SK-N-SH (cell line): Measurements from ENCODE around the gene MPC1. TPM values are rescaled to one million over a fixed set of nuclear protein-coding genes. Genes with fewer than 3 reads are reported as not detected.

Source experiments
- CTCF ChIA-PET: fragments of 300-600, 350-600 bp; formaldehyde crosslinking; extraction: SDS; loops from one replicate; lab custom pipeline; 2021; lab: Yijun Ruan, JAX
- POLR2A ChIA-PET: fragments of 350-600 bp; sonication (Branson Sonifier 250); formaldehyde crosslinking; extraction: SDS; loops from one replicate; lab custom pipeline; 2020; ENCODE audit warnings: antibody characterized with exemption, inconsistent platforms; lab: Yijun Ruan, JAX
- DNase-seq: peaks from one replicate; pipeline ENCODE4 v3.0.0; 2012
- H2AFZ ChIP-seq: fragments of 200-600 bp; sonication (generic); 2 replicates; pipeline ENCODE4 v1.8.1; 2016; ENCODE audit warnings: antibody characterized with exemption, mild to moderate bottlenecking, low read depth
- H3F3A ChIP-seq: fragments of 200-600 bp; sonication (generic); replicated peaks from 2 replicates; pipeline ENCODE3; 2016; ENCODE audit warnings: antibody characterized with exemption, mild to moderate bottlenecking; ENCODE audit not compliant: insufficient read depth
- H3K27ac ChIP-seq, 2 experiments: fragments of 200-500 bp in 1 of 2; fragments of 200-600 bp in 1 of 2; sonication (Bioruptor generic) in 1 of 2; sonication (generic), shearing (Covaris generic) in 1 of 2; 2 replicates each; pipeline versions ENCODE4 v1.5.1 to v1.6.1; 2014 to 2016; ENCODE audit warnings: low read depth in 2 of 2, inconsistent platforms in 1 of 2, low read length in 1 of 2, mild to moderate bottlenecking in 1 of 2, mixed read lengths in 1 of 2
- H3K27me3 ChIP-seq: fragments of 200-600 bp; sonication (generic), shearing (Covaris generic); 2 replicates; pipeline ENCODE4 v1.6.1; 2016; ENCODE audit warnings: mixed run types; ENCODE audit not compliant: insufficient read depth
- H3K36me3 ChIP-seq, 2 experiments: fragments of 200-500 bp in 1 of 2; fragments of 200-600 bp in 1 of 2; sonication (Bioruptor generic) in 1 of 2; sonication (generic) in 1 of 2; replicated peaks in 1 of 2; 2 replicates each; pipeline versions ENCODE3 to v1.5.1; 2014 to 2016; ENCODE audit warnings: low read length in 1 of 2, mild to moderate bottlenecking in 1 of 2; ENCODE audit not compliant: insufficient read depth in 2 of 2, control insufficient read depth in 1 of 2
- H3K4me1 ChIP-seq, 2 experiments: fragments of 200-500 bp in 1 of 2; fragments of 200-600 bp in 1 of 2; sonication (Bioruptor generic) in 1 of 2; sonication (generic), shearing (Covaris generic) in 1 of 2; 2 replicates each; pipeline versions ENCODE4 v1.5.1 to v1.6.1; 2014 to 2016; ENCODE audit warnings: low read depth in 1 of 2, low read length in 1 of 2, mixed run types in 1 of 2; ENCODE audit not compliant: insufficient read depth in 2 of 2, control insufficient read depth in 1 of 2
- H3K4me2 ChIP-seq: fragments of 200-600 bp; sonication (generic), shearing (Covaris generic); 2 replicates; pipeline ENCODE4 v1.6.1; 2017; ENCODE audit warnings: mixed run types
- H3K4me3 ChIP-seq, 2 experiments: fragments of 200-500 bp in 1 of 2; fragments of 200-600 bp in 1 of 2; sonication (Bioruptor generic) in 1 of 2; sonication (generic), shearing (Covaris generic) in 1 of 2; 2 replicates each; pipeline versions ENCODE4 v1.5.1 to v1.8.1; 2014 to 2016; ENCODE audit warnings: low read depth in 2 of 2, inconsistent platforms in 1 of 2, low read length in 1 of 2, mild to moderate bottlenecking in 1 of 2, mixed read lengths in 1 of 2, moderate library complexity in 1 of 2
- H3K79me2 ChIP-seq: fragments of 200-600 bp; sonication (generic); 2 replicates; pipeline ENCODE4 v1.8.1; 2017; ENCODE audit warnings: mild to moderate bottlenecking; ENCODE audit not compliant: insufficient read depth
- H3K9ac ChIP-seq: fragments of 200-600 bp; sonication (generic); 2 replicates; pipeline ENCODE4 v1.6.1; 2017; ENCODE audit warnings: mixed run types
- H3K9me2 ChIP-seq: fragments of 200-600 bp; sonication (generic); 2 replicates; pipeline ENCODE4 v1.6.1; 2017; ENCODE audit warnings: mixed run types
- H3K9me3 ChIP-seq: fragments of 200-600 bp; sonication (generic); 2 replicates; pipeline ENCODE4 v1.6.1; 2017; ENCODE audit warnings: mixed run types, mild to moderate bottlenecking, moderate library complexity
- H4K20me1 ChIP-seq: fragments of 200-600 bp; sonication (generic); 2 replicates; pipeline ENCODE4 v1.6.1; 2017; ENCODE audit warnings: mild to moderate bottlenecking, mixed run types; ENCODE audit not compliant: insufficient read depth
- CTCF ChIP-seq: fragments of 200-600 bp; sonication (generic); IDR thresholded peaks from 2 replicates; pipeline ENCODE4 v1.6.1; 2017; ENCODE audit warnings: antibody characterized with exemption, mild to moderate bottlenecking, moderate library complexity
- EP300 ChIP-seq, 2 experiments: IDR thresholded peaks; 2 replicates each; pipeline versions ENCODE4 v1.4.0 to v1.6.1; 2012; ENCODE audit warnings: borderline replicate concordance in 1 of 2, low read depth in 1 of 2, low read length in 1 of 2
- EZH2phosphoT487 ChIP-seq: fragments of 200-600 bp; sonication (generic); IDR thresholded peaks from 2 replicates; pipeline ENCODE4 v1.6.1; 2017; ENCODE audit warnings: low read depth, mixed run types, mild to moderate bottlenecking, antibody characterized with exemption, moderate library complexity, borderline replicate concordance
- FOSL2 ChIP-seq: IDR thresholded peaks from 2 replicates; pipeline ENCODE4 v1.4.0; 2012; ENCODE audit warnings: low read depth, mild to moderate bottlenecking, moderate library complexity, borderline replicate concordance
- FOXJ3 ChIP-seq: sonication (generic); formaldehyde crosslinking; IDR thresholded peaks from 2 replicates; pipeline ENCODE4 v1.5.1; 2020; ENCODE audit warnings: mild to moderate bottlenecking, missing genetic modification reagents
- FOXM1 ChIP-seq: IDR thresholded peaks from 2 replicates; pipeline ENCODE4 v1.4.0; 2012; ENCODE audit warnings: low read depth, mild to moderate bottlenecking
- MEF2A ChIP-seq: IDR thresholded peaks from 2 replicates; pipeline ENCODE4 v1.4.0; 2012; ENCODE audit warnings: low read depth, borderline replicate concordance
- NFIC ChIP-seq: IDR thresholded peaks from 2 replicates; pipeline ENCODE4 v1.4.0; 2012; ENCODE audit warnings: borderline replicate concordance
- NRF1 ChIP-seq: IDR thresholded peaks from 2 replicates; pipeline ENCODE4 v1.6.1; 2012; ENCODE audit warnings: low read depth, mild to moderate bottlenecking, low read length
- PBX3 ChIP-seq: IDR thresholded peaks from 2 replicates; pipeline ENCODE4; 2012
- POLR2AphosphoS5 ChIP-seq: IDR thresholded peaks from 2 replicates; pipeline ENCODE4 v1.6.1; 2012; ENCODE audit warnings: low read depth, low read length
- RCOR1 ChIP-seq: fragments of 150-350 bp; IDR thresholded peaks from 2 replicates; pipeline ENCODE4 v1.6.1; 2017; ENCODE audit warnings: antibody characterized with exemption, low read length
- REST ChIP-seq: IDR thresholded peaks from 2 replicates; pipeline ENCODE4 v1.6.1; 2012; ENCODE audit warnings: mild to moderate bottlenecking, low read depth, low read length, moderate library complexity
- RFX5 ChIP-seq: IDR thresholded peaks from 2 replicates; pipeline ENCODE4 v1.6.1; 2012; ENCODE audit warnings: mild to moderate bottlenecking, improper control_type of control experiment, low read length
- TAF1 ChIP-seq: IDR thresholded peaks from 2 replicates; pipeline ENCODE4 v1.6.1; 2012; ENCODE audit warnings: low read depth, mild to moderate bottlenecking, low read length, moderate library complexity, borderline replicate concordance
- TCF12 ChIP-seq: IDR thresholded peaks from 2 replicates; pipeline ENCODE4 v1.4.0; 2012
- USF1 ChIP-seq: IDR thresholded peaks from 2 replicates; pipeline ENCODE4 v1.4.0; 2012; ENCODE audit warnings: low read depth, borderline replicate concordance
- USF2 ChIP-seq: fragments of 150-350 bp; IDR thresholded peaks from 2 replicates; pipeline ENCODE4 v1.6.1; 2017; ENCODE audit warnings: antibody characterized with exemption, low read length, low read depth, borderline replicate concordance
- WGBS: methylation state at CpG from one replicate; pipeline ENCODE4 v1.1.6; 2017; ENCODE audit warnings: low lambda C conversion rate; 5-methylcytosine and 5-hydroxymethylcytosine counted together
- polyA plus RNA-seq, 3 experiments: library from polyadenylated mRNA; depleted of rRNA; stranded (reverse); fragments of >200 nt; gene quantifications; 2 replicates each; pipeline ENCODE4 v1.2.3, GENCODE V29; 2012

The MPC1 gene
- polyA plus RNA-seq, 1 of the 3 experiments (the other 2 are of a cell fraction) = 13.6 TPM

- H3K4me1 ChIP-seq = peaks cover 0 to 3% of the 10 kb centered on the region in 2 experiments; a peak in 2 of 4 replicates
- DNase-seq = no peak
- H3K27me3 ChIP-seq = no peaks in the 10 kb centered on the region
- no peak overlapping the region for H3K4me3 ChIP-seq
- no peak overlapping the region for H3K9ac ChIP-seq
- no peaks in the 10 kb centered on the region for H4K20me1 ChIP-seq
- CTCF ChIA-PET = interaction anchor here (1.8 kb wide), 1 partner anchor 24 kb away, joined by 4 read pairs; no protein-coding TSS in a partner anchor
- peaks cover 5% of the 10 kb centered on the region for H3F3A ChIP-seq
- 95% methylated on average over 11 of the region's 19 CpGs for WGBS
- H3K79me2 ChIP-seq = no peaks in the 10 kb centered on the region
- H3K9me2 ChIP-seq = no peaks in the 10 kb centered on the region
- POLR2A ChIA-PET = no interaction called here
- H2AFZ ChIP-seq = no peak overlapping the region
- H3K4me2 ChIP-seq = no peak overlapping the region
- H3K36me3 ChIP-seq = peaks cover 20% of the 10 kb centered on the region in 2 experiments
- H3K9me3 ChIP-seq = no peaks in the 10 kb centered on the region
- no peak overlapping the region for H3K27ac ChIP-seq
- no peak for TF ChIP-seq USF2
- TF ChIP-seq POLR2AphosphoS5 = no peak
- TF ChIP-seq FOSL2 = no peak
- no peak for TF ChIP-seq REST
- TF ChIP-seq NFIC = no peak
- TF ChIP-seq CTCF = no peak
- TF ChIP-seq USF1 = no peak
- TF ChIP-seq EZH2phosphoT487 = no peak
- no peak for TF ChIP-seq PBX3
- TF ChIP-seq FOXM1 = no peak
- no peak for TF ChIP-seq TAF1
- no peak for TF ChIP-seq RCOR1
- TF ChIP-seq TCF12 = no peak
- no peak for TF ChIP-seq FOXJ3 (CRISPR knock-in tag)
- no peak for TF ChIP-seq NRF1
- no peak for TF ChIP-seq EP300 (IDR thresholded peaks at IDR 0.05; ENCODE audit: borderline replicate concordance in 1 of 2, low read depth in 1 of 2, low read length in 1 of 2)
- no peak for TF ChIP-seq MEF2A
- TF ChIP-seq RFX5 = no peak
Observed at GRCh38 chr6:166317261-166318212, 65.2 kb downstream of the MPC1 start.
